ENCODE measurements around the gene SVIL. TPM values are rescaled to one million over a fixed set of nuclear protein-coding genes. Genes with fewer than 3 reads are reported as not detected.

Gene SVIL
- total RNA-seq: 27.2 and 34.1 TPM in 2 replicates

GRCh38 chr10:29634764-29635625, at the start of gene SVIL:
SVIL (minus strand) TSS chr10:29634971; CDS start chr10:29555058, 79,913 bp downstream.

